H1 (cell line): ENCODE measurements around the gene SLC35E1. TPM values are rescaled to one million over a fixed set of nuclear protein-coding genes. Genes with fewer than 3 reads are reported as not detected.

Experiments used
- CTCF ChIA-PET: fragments of 300-600 bp; sonication (Branson Sonifier 250); formaldehyde crosslinking; loops from one replicate; lab custom pipeline; 2021; ENCODE audit not compliant: partially characterized antibody; lab: Charles Lee
- POLR2A ChIA-PET: fragments of 300-600 bp; sonication (Branson Sonifier 250); formaldehyde crosslinking; loops from one replicate; lab custom pipeline; 2021; ENCODE audit warnings: inconsistent platforms; ENCODE audit not compliant: partially characterized antibody; lab: Charles Lee
- DNase-seq, 2 experiments: peaks; one replicate each; pipeline versions ENCODE4 v3.0.0 to v3.0.0-alpha.2; 2010 to 2022; ENCODE audit warnings: low spot score in 2 of 2, low read depth in 1 of 2, mixed read lengths in 1 of 2
- FAIRE-seq: peaks from 2 replicates; lab custom pipeline; 2011; peaks lifted over from hg19 to GRCh38; lab: Jason Lieb, UNC
- H2AFZ ChIP-seq: 2 replicates; pipeline ENCODE4 v1.8.1; 2012; ENCODE audit warnings: low read length, inconsistent platforms
- H2AK5ac ChIP-seq: 2 replicates; pipeline ENCODE4 v1.6.1; 2013; ENCODE audit warnings: low read depth, low read length
- H2BK120ac ChIP-seq: replicated peaks from 2 replicates; pipeline ENCODE3; 2013; ENCODE audit warnings: low read depth, low read length, inconsistent platforms
- H2BK12ac ChIP-seq: 2 replicates; pipeline ENCODE4 v1.6.1; 2013; ENCODE audit warnings: low read depth, low read length
- H2BK15ac ChIP-seq: 2 replicates; pipeline ENCODE4 v1.6.1; 2013; ENCODE audit warnings: low read length
- H2BK20ac ChIP-seq: 2 replicates; pipeline ENCODE4 v1.6.1; 2013; ENCODE audit warnings: low read length
- H2BK5ac ChIP-seq: 2 replicates; pipeline ENCODE4 v1.6.1; 2013; ENCODE audit warnings: low read depth, low read length
- H3K14ac ChIP-seq: 2 replicates; pipeline ENCODE4 v1.6.1; 2013; ENCODE audit warnings: inconsistent platforms; ENCODE audit not compliant: insufficient read length
- H3K18ac ChIP-seq: 2 replicates; pipeline ENCODE4 v1.6.1; 2013; ENCODE audit warnings: low read length; ENCODE audit errors: extremely low read depth
- H3K23ac ChIP-seq: 2 replicates; pipeline ENCODE4 v1.6.1; 2013; ENCODE audit warnings: inconsistent platforms; ENCODE audit not compliant: insufficient read length
- H3K23me2 ChIP-seq: 2 replicates; pipeline ENCODE4 v1.6.1; 2013; ENCODE audit warnings: low read depth, low read length
- H3K27ac ChIP-seq: 2 replicates; pipeline ENCODE4 v1.6.1; 2011; ENCODE audit warnings: low read depth, low read length, inconsistent platforms
- H3K27me3 ChIP-seq, 4 experiments: replicated peaks in 1 of 4; 1 replicate in 1 of 4; 2 replicates in 3 of 4; pipeline versions ENCODE4 v1.6.1 to v1.8.1; 2011 to 2013; ENCODE audit warnings: low read length in 3 of 4, mild to moderate bottlenecking in 3 of 4, inconsistent platforms in 2 of 4, mixed read lengths in 2 of 4, moderate library complexity in 1 of 4; ENCODE audit not compliant: control insufficient read depth in 3 of 4, insufficient read depth in 3 of 4; ENCODE audit errors: extremely low read depth in 1 of 4
- H3K36me3 ChIP-seq, 4 experiments: 2 replicates each; pipeline versions ENCODE4 v1.6.1 to v1.8.1; 2011 to 2013; ENCODE audit warnings: mild to moderate bottlenecking in 4 of 4, low read length in 3 of 4, moderate library complexity in 2 of 4, control low read depth in 1 of 4, inconsistent platforms in 1 of 4; ENCODE audit not compliant: insufficient read depth in 4 of 4, control insufficient read depth in 2 of 4
- H3K4ac ChIP-seq: replicated peaks from 2 replicates; pipeline ENCODE3; 2013; ENCODE audit warnings: low read length, low read depth, mixed read lengths, inconsistent platforms; ENCODE audit not compliant: insufficient read length
- H3K4me1 ChIP-seq, 4 experiments: replicated peaks in 1 of 4; 1 replicate in 1 of 4; 2 replicates in 3 of 4; pipeline versions ENCODE4 v1.6.1 to v1.8.1; 2011 to 2013; ENCODE audit warnings: low read length in 3 of 4, inconsistent platforms in 2 of 4, mixed read lengths in 1 of 4; ENCODE audit not compliant: insufficient read depth in 4 of 4, control insufficient read depth in 3 of 4
- H3K4me2 ChIP-seq, 2 experiments: 2 replicates each; pipeline versions ENCODE4 v1.6.1 to v1.8.1; 2011 to 2013; ENCODE audit warnings: low read depth in 2 of 2, low read length in 2 of 2, control low read depth in 1 of 2, inconsistent platforms in 1 of 2, mild to moderate bottlenecking in 1 of 2; ENCODE audit not compliant: insufficient read depth in 1 of 2
- H3K4me3 ChIP-seq, 4 experiments: fragments of 200-600, 300-600 bp in 1 of 4; sonication (generic), shearing (Covaris generic), sonication (Bioruptor Twin) in 1 of 4; 2 replicates each; pipeline versions ENCODE4 v1.5.1 to v1.8.1; 2011 to 2016; ENCODE audit warnings: low read length in 4 of 4, low read depth in 3 of 4, control low read depth in 2 of 4, inconsistent platforms in 2 of 4, mild to moderate bottlenecking in 2 of 4, mixed read lengths in 1 of 4, moderate library complexity in 1 of 4; ENCODE audit not compliant: insufficient read depth in 2 of 4; ENCODE audit errors: extremely low read depth in 1 of 4
- H3K56ac ChIP-seq: replicated peaks from 2 replicates; pipeline ENCODE3; 2013; ENCODE audit warnings: low read depth, mild to moderate bottlenecking, mixed read lengths, low read length, inconsistent platforms; ENCODE audit not compliant: insufficient read length
- H3K79me1 ChIP-seq: 2 replicates; pipeline ENCODE4 v1.6.1; 2013; ENCODE audit warnings: low read depth, low read length, control low read depth
- H3K79me2 ChIP-seq, 2 experiments: 2 replicates each; pipeline versions ENCODE4 v1.6.1 to v1.8.1; 2012 to 2013; ENCODE audit warnings: low read length in 2 of 2, mild to moderate bottlenecking in 2 of 2, inconsistent platforms in 1 of 2; ENCODE audit not compliant: insufficient read depth in 2 of 2, control insufficient read depth in 1 of 2
- H3K9ac ChIP-seq, 4 experiments: replicated peaks in 1 of 4; 1 replicate in 1 of 4; 2 replicates in 3 of 4; pipeline versions ENCODE4 v1.6.1 to v1.8.1; 2011 to 2013; ENCODE audit warnings: low read depth in 3 of 4, low read length in 3 of 4, control low read depth in 2 of 4, mild to moderate bottlenecking in 2 of 4, moderate library complexity in 2 of 4, inconsistent platforms in 1 of 4; ENCODE audit errors: extremely low read depth in 1 of 4
- H3K9me3 ChIP-seq, 2 experiments: 2 replicates each; pipeline versions ENCODE4 v1.6.1 to v1.8.1; 2012 to 2013; ENCODE audit warnings: mild to moderate bottlenecking in 2 of 2, moderate library complexity in 2 of 2, control low read depth in 1 of 2, inconsistent platforms in 1 of 2, low read depth in 1 of 2, low read length in 1 of 2, mixed read lengths in 1 of 2; ENCODE audit not compliant: insufficient read depth in 2 of 2
- H4K20me1 ChIP-seq, 2 experiments: replicated peaks in 1 of 2; 2 replicates each; pipeline versions ENCODE3 to v1.8.1; 2011 to 2013; ENCODE audit warnings: inconsistent platforms in 2 of 2, low read length in 2 of 2, mild to moderate bottlenecking in 1 of 2; ENCODE audit not compliant: insufficient read depth in 2 of 2, control insufficient read depth in 1 of 2
- H4K5ac ChIP-seq: 2 replicates; pipeline ENCODE4 v1.6.1; 2013; ENCODE audit warnings: low read length, low read depth, mixed read lengths, inconsistent platforms; ENCODE audit not compliant: insufficient read length
- H4K8ac ChIP-seq: 2 replicates; pipeline ENCODE4 v1.8.0; 2013; ENCODE audit warnings: mild to moderate bottlenecking, moderate library complexity, low read length, inconsistent platforms; ENCODE audit not compliant: insufficient read depth; ENCODE audit errors: extremely low read depth
- H4K91ac ChIP-seq: replicated peaks from 2 replicates; pipeline ENCODE3; 2013; ENCODE audit warnings: low read length, mixed read lengths, inconsistent platforms; ENCODE audit not compliant: insufficient read length
- ASH2L ChIP-seq: fragments of 200-600, 300-600 bp; sonication (generic); IDR thresholded peaks from one replicate; pipeline ENCODE4 v1.7.1; 2017; ENCODE audit warnings: low read length
- ATF3 ChIP-seq: IDR thresholded peaks from 2 replicates; pipeline ENCODE4 v1.6.1; 2011; ENCODE audit warnings: low read depth, mild to moderate bottlenecking, low read length; ENCODE audit not compliant: insufficient read depth
- BCL11A ChIP-seq, 2 experiments: IDR thresholded peaks; one replicate each; pipeline ENCODE4 v1.6.1; 2011; ENCODE audit warnings: low read depth in 2 of 2, low read length in 2 of 2, mild to moderate bottlenecking in 2 of 2
- CBX8 ChIP-seq: fragments of 300-800, 300-1000 bp; sonication (generic); IDR thresholded peaks from 2 replicates; pipeline ENCODE4 v1.7.1; 2016; ENCODE audit warnings: low read depth, low read length, borderline replicate concordance
- FOSL1 ChIP-seq: IDR thresholded peaks from 2 replicates; pipeline ENCODE4 v1.6.1; 2011; ENCODE audit warnings: mild to moderate bottlenecking, low read depth, low read length, moderate library complexity; ENCODE audit not compliant: insufficient read depth
- JUN ChIP-seq: IDR thresholded peaks from 2 replicates; pipeline ENCODE4 v1.6.1; 2011; ENCODE audit warnings: low read depth, mild to moderate bottlenecking, improper control_type of control experiment, low read length
- KDM5A ChIP-seq: fragments of 200-600 bp; IDR thresholded peaks from 2 replicates; pipeline ENCODE4 v1.7.1; 2012; ENCODE audit warnings: mild to moderate bottlenecking, low read length, inconsistent platforms, mixed read lengths
- RXRA ChIP-seq: IDR thresholded peaks from 2 replicates; pipeline ENCODE4 v1.6.1; 2011; ENCODE audit warnings: low read depth, mild to moderate bottlenecking, low read length, moderate library complexity; ENCODE audit not compliant: insufficient read depth
- SP4 ChIP-seq: IDR thresholded peaks from 2 replicates; pipeline ENCODE4 v1.6.1; 2012; ENCODE audit warnings: low read length, inconsistent platforms
- TCF12 ChIP-seq: IDR thresholded peaks from 2 replicates; pipeline ENCODE4 v1.6.1; 2011; ENCODE audit warnings: low read depth, mild to moderate bottlenecking, low read length
- WGBS, 2 experiments: shearing (Covaris generic) in 1 of 2; methylation state at CpG; one replicate each; pipeline versions ENCODE4 v1.1.6 to v1.1.7; 2013 to 2015; ENCODE audit warnings: low lambda C conversion rate in 2 of 2, mixed read lengths in 2 of 2, inconsistent platforms in 1 of 2, low coverage in 1 of 2, missing lambda C conversion rate in 1 of 2; ENCODE audit not compliant: insufficient replicate concordance in 2 of 2, insufficient coverage in 1 of 2, insufficient read length in 1 of 2; ENCODE audit errors: extremely low coverage in 1 of 2, missing lambda C conversion rate in 1 of 2; 5-methylcytosine and 5-hydroxymethylcytosine counted together
- polyA plus RNA-seq, 7 experiments: library from polyadenylated mRNA; depleted of rRNA in 3 of 7; stranded (reverse) in 5 of 7; unstranded in 2 of 7; fragments of >200 nt in 5 of 7; fragments of 200-250 nt in 2 of 7; gene quantifications; 1 replicate in 5 of 7; 2 replicates in 1 of 7; 4 replicates in 1 of 7; pipeline versions ENCODE4 v1.2.1 to v1.2.3, GENCODE V29; 2011 to 2013; ENCODE audit warnings: missing spikeins in 2 of 7, mixed read lengths in 2 of 7
- total RNA-seq: library from RNA; stranded (reverse); fragmentation: NEBNext Ultra II Directional; extraction: Animal tissue kit (Norgen Biotek cat#: 25700); gene quantifications from 2 replicates; pipeline ENCODE4 v1.2.1, GENCODE V29; 2021
- TF ChIP-seq, protein P1 (sequence below), 3 experiments: IDR thresholded peaks; 1 replicate in 2 of 3; 2 replicates in 1 of 3; pipeline versions ENCODE4 v1.5.1 to v1.6.1; 2011; ENCODE audit warnings: low read length in 3 of 3, mild to moderate bottlenecking in 3 of 3, inconsistent platforms in 2 of 3, low read depth in 1 of 3, moderate library complexity in 1 of 3; ENCODE audit not compliant: insufficient read depth in 1 of 3; ENCODE audit errors: control extremely low read depth in 1 of 3

The SLC35E1 gene
- total and polyA plus RNA-seq, 2 of the 8 experiments (the other 6 are each of a cell fraction or from before 2014, with no cell fraction given): 26.0 to 31.9 TPM

DNA sequence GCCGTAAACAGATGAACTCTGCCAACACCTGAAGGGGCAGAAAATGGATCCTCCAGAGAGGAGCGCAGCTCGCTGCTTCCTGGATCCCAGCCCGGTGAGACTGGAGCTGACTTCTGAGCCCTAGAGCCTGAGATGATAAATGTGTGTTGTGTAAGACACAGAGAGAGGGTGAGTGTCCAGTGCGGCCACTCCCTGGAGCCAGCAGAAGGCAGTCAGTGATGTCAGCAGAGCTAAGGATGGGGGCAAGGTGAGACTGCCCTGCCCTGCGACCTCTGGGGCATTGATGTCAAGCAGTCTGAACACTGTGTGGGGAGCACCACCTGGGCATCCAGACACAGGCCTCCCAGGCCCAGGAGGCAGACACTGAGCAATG, 9.7 kb upstream of the SLC35E1 start:
- Histone ChIP-seq H4K20me1 (peaks cover 23 to 41% of the 10 kb centered on the region in 2 experiments), H3K79me1 (peaks cover 43% of the 10 kb centered on the region), H3K4me2 (no peak overlapping the region), H2BK5ac (no peak overlapping the region), H3K14ac (no peak overlapping the region), H3K23ac (no peak overlapping the region), H2BK15ac (no peak overlapping the region), H3K9ac (0 out of 7 replicates have a peak overlapping the region, but pooled peaks of 1 of the 4 experiments have one; percentile 16), H2BK20ac (no peak overlapping the region), H3K18ac (no peak overlapping the region), H3K27me3 (no peaks in the 10 kb centered on the region), H3K79me2 (peaks cover 6 to 85% of the 10 kb centered on the region in 2 experiments; a peak in 3 of 4 replicates), H3K4me3 (no peak overlapping the region), H2AK5ac (no peak overlapping the region), H3K36me3 (peaks cover 0 to 5% (median 2%) of the 10 kb centered on the region in 4 experiments; a peak in 4 of 8 replicates), H3K4me1 (peaks cover 0 to 28% (median 15%) of the 10 kb centered on the region in 4 experiments; a peak in 6 of 7 replicates), H3K23me2 (no peaks in the 10 kb centered on the region), H2AFZ (no peak overlapping the region), H4K91ac (no peak overlapping the region), H2BK12ac (no peak overlapping the region), H3K4ac (no peak overlapping the region), H4K5ac (no peak overlapping the region), H2BK120ac (no peak overlapping the region), H4K8ac (no peak overlapping the region), H3K56ac (no peak overlapping the region), H3K27ac (no peak overlapping the region), H3K9me3 (no peaks in the 10 kb centered on the region)
- DNase-seq (no peak), FAIRE-seq (no peak)
- CTCF ChIA-PET: interaction anchor here (1.3 to 3.1 kb wide), 4 partner anchors 23 to 45 kb away, joined by 3 to 12 read pairs (median 3); no protein-coding TSS in a partner anchor
- WGBS, 2 experiments: 93% methylated on average over 6 of the region's 6 CpGs; no CpG with 5 or more reads in 1 of the 2 experiments
- POLR2A ChIA-PET: interaction anchor here (1.5 to 5.9 kb wide), 2 partner anchors 10 to 11 kb away, joined by 4 to 58 read pairs; partner anchors contain the start of gene SLC35E1
- TF ChIP-seq ATF3 (no peak), FOSL1 (no peak), BCL11A (IDR thresholded peaks at IDR 0.05; ENCODE audit: low read depth in 2 of 2, low read length in 2 of 2) (no peak), RXRA (no peak), KDM5A (no peak), ASH2L (no peak), JUN (no peak), CBX8 (no peak), SP4 (no peak), TCF12 (no peak)
- TF ChIP-seq, protein P1, sequence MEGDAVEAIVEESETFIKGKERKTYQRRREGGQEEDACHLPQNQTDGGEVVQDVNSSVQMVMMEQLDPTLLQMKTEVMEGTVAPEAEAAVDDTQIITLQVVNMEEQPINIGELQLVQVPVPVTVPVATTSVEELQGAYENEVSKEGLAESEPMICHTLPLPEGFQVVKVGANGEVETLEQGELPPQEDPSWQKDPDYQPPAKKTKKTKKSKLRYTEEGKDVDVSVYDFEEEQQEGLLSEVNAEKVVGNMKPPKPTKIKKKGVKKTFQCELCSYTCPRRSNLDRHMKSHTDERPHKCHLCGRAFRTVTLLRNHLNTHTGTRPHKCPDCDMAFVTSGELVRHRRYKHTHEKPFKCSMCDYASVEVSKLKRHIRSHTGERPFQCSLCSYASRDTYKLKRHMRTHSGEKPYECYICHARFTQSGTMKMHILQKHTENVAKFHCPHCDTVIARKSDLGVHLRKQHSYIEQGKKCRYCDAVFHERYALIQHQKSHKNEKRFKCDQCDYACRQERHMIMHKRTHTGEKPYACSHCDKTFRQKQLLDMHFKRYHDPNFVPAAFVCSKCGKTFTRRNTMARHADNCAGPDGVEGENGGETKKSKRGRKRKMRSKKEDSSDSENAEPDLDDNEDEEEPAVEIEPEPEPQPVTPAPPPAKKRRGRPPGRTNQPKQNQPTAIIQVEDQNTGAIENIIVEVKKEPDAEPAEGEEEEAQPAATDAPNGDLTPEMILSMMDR (IDR thresholded peaks at IDR 0.05; ENCODE audit: control extremely low read depth in 1 of 3, insufficient read depth in 1 of 3, low read depth in 1 of 3, low read length in 3 of 3): no peak
